HepG2 (cell line): ENCODE data around the gene C1S. TPM values are rescaled to one million over a fixed set of nuclear protein-coding genes. Genes with fewer than 3 reads are reported as not detected.
A peak's percentile ranks its signal among the peaks of the same experiment; 100 is the strongest.

Experiments
- CBFB ChIP-seq: sonication (generic); formaldehyde crosslinking; IDR thresholded peaks from 2 replicates; pipeline ENCODE4 v1.4.0; 2020; ENCODE audit warnings: missing genetic modification reagents
- ERF ChIP-seq: IDR thresholded peaks from 2 replicates; pipeline ENCODE4 v1.6.1; 2018; ENCODE audit warnings: missing biosample characterization, missing genetic modification reagents
- HHEX ChIP-seq: IDR thresholded peaks from 2 replicates; pipeline ENCODE4 v1.6.1; 2016; ENCODE audit warnings: control low read depth
- NR1H2 ChIP-seq: sonication (generic); formaldehyde crosslinking; IDR thresholded peaks from 2 replicates; pipeline ENCODE4 v1.8.1; 2022; ENCODE audit warnings: low read depth, missing genetic modification reagents, borderline replicate concordance
- RBM39 ChIP-seq: fragments of 200-400 bp; formaldehyde crosslinking; IDR thresholded peaks from one replicate; pipeline ENCODE4 v1.6.1; 2018; ENCODE audit warnings: antibody characterized with exemption, mild to moderate bottlenecking, low read depth, low read length; ENCODE audit not compliant: poor library complexity, severe bottlenecking
- U2AF2 ChIP-seq: fragments of 200-400 bp; formaldehyde crosslinking; IDR thresholded peaks from 2 replicates; pipeline ENCODE4 v1.6.1; 2017; ENCODE audit warnings: low read depth, mild to moderate bottlenecking, low read length
- WIZ ChIP-seq: sonication (generic); formaldehyde crosslinking; IDR thresholded peaks from 2 replicates; pipeline ENCODE4 v1.5.1; 2020; ENCODE audit warnings: mild to moderate bottlenecking, missing genetic modification reagents
- ZBTB8A ChIP-seq: sonication (generic); formaldehyde crosslinking; IDR thresholded peaks from 2 replicates; pipeline ENCODE4 v1.4.0; 2020; ENCODE audit warnings: mild to moderate bottlenecking, low read depth, missing genetic modification reagents, borderline replicate concordance
- ZFY ChIP-seq: sonication (generic); formaldehyde crosslinking; IDR thresholded peaks from 2 replicates; pipeline ENCODE4 v1.4.0; 2020; ENCODE audit warnings: missing genetic modification reagents
- ZMAT5 ChIP-seq: sonication (generic); formaldehyde crosslinking; IDR thresholded peaks from 2 replicates; pipeline ENCODE4 v1.5.0; 2020; ENCODE audit warnings: mild to moderate bottlenecking, low read depth, missing genetic modification reagents, borderline replicate concordance
- ZNF121 ChIP-seq: sonication (generic); formaldehyde crosslinking; IDR thresholded peaks from 2 replicates; pipeline ENCODE4 v1.5.0; 2020; ENCODE audit warnings: mild to moderate bottlenecking, missing genetic modification reagents
- ZNF292 ChIP-seq: sonication (generic); formaldehyde crosslinking; IDR thresholded peaks from 2 replicates; pipeline ENCODE4 v1.8.1; 2022; ENCODE audit warnings: mild to moderate bottlenecking, low read depth, missing genetic modification reagents, borderline replicate concordance
- ZNF331 ChIP-seq: sonication (generic); formaldehyde crosslinking; IDR thresholded peaks from 2 replicates; pipeline ENCODE4 v1.4.0; 2020; ENCODE audit warnings: missing genetic modification reagents
- ZNF34 ChIP-seq: sonication (generic); formaldehyde crosslinking; IDR thresholded peaks from 2 replicates; pipeline ENCODE4 v1.4.0; 2020; ENCODE audit warnings: mild to moderate bottlenecking, missing genetic modification reagents, borderline replicate concordance
- ZNF430 ChIP-seq: sonication (generic); formaldehyde crosslinking; IDR thresholded peaks from 2 replicates; pipeline ENCODE4 v1.9.0; 2021; ENCODE audit warnings: mild to moderate bottlenecking, missing genetic modification reagents
- ZNF501 ChIP-seq: sonication (generic); formaldehyde crosslinking; IDR thresholded peaks from 2 replicates; pipeline ENCODE4 v1.5.1; 2020; ENCODE audit warnings: mild to moderate bottlenecking, moderate library complexity, missing genetic modification reagents
- ZNF747 ChIP-seq: sonication (generic); formaldehyde crosslinking; IDR thresholded peaks from 2 replicates; pipeline ENCODE4 v1.8.1; 2023; ENCODE audit warnings: missing genetic modification reagents, mild to moderate bottlenecking, borderline replicate concordance
- ZSCAN5A ChIP-seq: sonication (generic); formaldehyde crosslinking; IDR thresholded peaks from 2 replicates; pipeline ENCODE4 v1.8.0; 2022; ENCODE audit warnings: mild to moderate bottlenecking, missing genetic modification reagents, borderline replicate concordance
- polyA plus RNA-seq, 8 experiments: library from polyadenylated mRNA; depleted of rRNA in 3 of 8; stranded (reverse) in 7 of 8; unstranded in 1 of 8; fragments of >200 nt; fragmentation: Illumina TruSeq in 4 of 8; extraction: Trizol in 4 of 8; gene quantifications; 2 replicates each; pipeline versions ENCODE4 v1.2.1 to v1.2.3, GENCODE V29; 2011 to 2016; ENCODE audit warnings: low read depth in 4 of 8, missing spikeins in 1 of 8, mixed read lengths in 1 of 8; ENCODE audit not compliant: insufficient read depth in 1 of 8
- total RNA-seq, 5 experiments: library from RNA; depleted of rRNA; stranded (reverse); fragments of >200 nt; fragmentation: Illumina TruSeq; extraction: Trizol; gene quantifications; 2 replicates each; pipeline ENCODE4 v1.2.3, GENCODE V29; 2016; ENCODE audit warnings: low read depth in 1 of 5
- TF ChIP-seq, protein P1 (sequence below): sonication (generic); formaldehyde crosslinking; IDR thresholded peaks from 2 replicates; pipeline ENCODE4; 2020; ENCODE audit warnings: missing genetic modification reagents, mild to moderate bottlenecking, borderline replicate concordance
- TF ChIP-seq, protein P2 (sequence below): sonication (generic); formaldehyde crosslinking; IDR thresholded peaks from 2 replicates; pipeline ENCODE4 v1.4.0; 2020; ENCODE audit warnings: missing genetic modification reagents, borderline replicate concordance
- TF ChIP-seq, protein P3 (sequence below): sonication (generic); formaldehyde crosslinking; IDR thresholded peaks from 2 replicates; pipeline ENCODE4 v1.5.1; 2020; ENCODE audit warnings: missing genetic modification reagents, mild to moderate bottlenecking, borderline replicate concordance

Gene C1S
- total and polyA plus RNA-seq, 2 of the 13 experiments (the other 11 are each of a cell fraction or from before 2014, with no cell fraction given), result 14.5 to 18.2 TPM

DNA sequence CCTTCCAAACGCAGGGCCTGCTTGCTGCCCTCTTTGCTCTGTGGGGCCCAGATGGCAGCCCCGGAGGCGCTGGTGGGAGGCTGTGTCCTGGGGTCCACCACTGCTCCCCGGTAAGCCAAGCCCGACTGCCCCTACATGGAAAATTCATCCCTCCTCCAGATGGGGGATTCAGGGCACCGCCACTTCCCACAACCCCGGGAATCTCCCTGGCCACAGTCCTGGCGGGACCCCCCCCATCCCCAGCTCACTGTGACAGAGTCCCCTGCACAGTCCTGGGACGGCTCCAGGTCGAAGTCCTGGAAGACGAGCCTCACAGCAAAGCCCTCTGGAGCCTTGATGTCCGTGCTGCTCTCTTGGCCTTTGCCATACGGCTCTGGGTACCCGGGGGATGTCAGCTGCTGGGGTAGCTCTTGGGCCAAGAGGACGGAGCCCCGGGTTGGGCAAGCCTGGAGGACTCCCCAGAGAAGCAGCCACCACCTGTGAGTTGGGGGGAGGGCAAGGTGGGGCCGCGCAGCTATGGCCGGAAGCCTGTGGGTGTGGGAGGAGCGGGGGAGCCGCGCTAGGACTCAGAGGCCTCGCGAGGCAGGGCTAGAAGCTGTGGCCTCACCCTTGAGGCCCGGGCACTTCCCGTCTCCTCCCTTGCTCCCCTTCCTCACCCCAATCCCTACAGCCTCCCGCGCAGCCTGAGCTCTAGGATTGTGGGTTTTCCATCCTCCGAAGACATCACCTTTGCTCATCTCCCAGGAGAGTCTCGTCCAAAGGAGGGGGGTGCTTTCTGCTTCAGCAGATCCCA lies 47.7 kb downstream of the C1S start (continued):
- 0 out of 2 replicates have a peak, but pooled peaks have one; percentile 46 for TF ChIP-seq ZBTB8A (CRISPR knock-in tag)
- TF ChIP-seq, protein P1, sequence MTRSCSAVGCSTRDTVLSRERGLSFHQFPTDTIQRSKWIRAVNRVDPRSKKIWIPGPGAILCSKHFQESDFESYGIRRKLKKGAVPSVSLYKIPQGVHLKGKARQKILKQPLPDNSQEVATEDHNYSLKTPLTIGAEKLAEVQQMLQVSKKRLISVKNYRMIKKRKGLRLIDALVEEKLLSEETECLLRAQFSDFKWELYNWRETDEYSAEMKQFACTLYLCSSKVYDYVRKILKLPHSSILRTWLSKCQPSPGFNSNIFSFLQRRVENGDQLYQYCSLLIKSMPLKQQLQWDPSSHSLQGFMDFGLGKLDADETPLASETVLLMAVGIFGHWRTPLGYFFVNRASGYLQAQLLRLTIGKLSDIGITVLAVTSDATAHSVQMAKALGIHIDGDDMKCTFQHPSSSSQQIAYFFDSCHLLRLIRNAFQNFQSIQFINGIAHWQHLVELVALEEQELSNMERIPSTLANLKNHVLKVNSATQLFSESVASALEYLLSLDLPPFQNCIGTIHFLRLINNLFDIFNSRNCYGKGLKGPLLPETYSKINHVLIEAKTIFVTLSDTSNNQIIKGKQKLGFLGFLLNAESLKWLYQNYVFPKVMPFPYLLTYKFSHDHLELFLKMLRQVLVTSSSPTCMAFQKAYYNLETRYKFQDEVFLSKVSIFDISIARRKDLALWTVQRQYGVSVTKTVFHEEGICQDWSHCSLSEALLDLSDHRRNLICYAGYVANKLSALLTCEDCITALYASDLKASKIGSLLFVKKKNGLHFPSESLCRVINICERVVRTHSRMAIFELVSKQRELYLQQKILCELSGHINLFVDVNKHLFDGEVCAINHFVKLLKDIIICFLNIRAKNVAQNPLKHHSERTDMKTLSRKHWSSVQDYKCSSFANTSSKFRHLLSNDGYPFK (CRISPR knock-in tag), result peak; percentile 65
- TF ChIP-seq ZNF121 (CRISPR knock-in tag), result peak; percentile 93
- TF ChIP-seq ZNF292 (CRISPR knock-in tag), result peak; percentile 85
- TF ChIP-seq ZNF331 (CRISPR knock-in tag), result peak; percentile 70
- TF ChIP-seq ZNF501 (CRISPR knock-in tag), result 0 out of 2 replicates have a peak, but pooled peaks have one; percentile 50
- 0 out of 2 replicates have a peak, but pooled peaks have one; percentile 52 for TF ChIP-seq CBFB (CRISPR knock-in tag)
- no peak for TF ChIP-seq ZNF34
- TF ChIP-seq HHEX (CRISPR knock-in tag), result no peak
- TF ChIP-seq, protein P2, sequence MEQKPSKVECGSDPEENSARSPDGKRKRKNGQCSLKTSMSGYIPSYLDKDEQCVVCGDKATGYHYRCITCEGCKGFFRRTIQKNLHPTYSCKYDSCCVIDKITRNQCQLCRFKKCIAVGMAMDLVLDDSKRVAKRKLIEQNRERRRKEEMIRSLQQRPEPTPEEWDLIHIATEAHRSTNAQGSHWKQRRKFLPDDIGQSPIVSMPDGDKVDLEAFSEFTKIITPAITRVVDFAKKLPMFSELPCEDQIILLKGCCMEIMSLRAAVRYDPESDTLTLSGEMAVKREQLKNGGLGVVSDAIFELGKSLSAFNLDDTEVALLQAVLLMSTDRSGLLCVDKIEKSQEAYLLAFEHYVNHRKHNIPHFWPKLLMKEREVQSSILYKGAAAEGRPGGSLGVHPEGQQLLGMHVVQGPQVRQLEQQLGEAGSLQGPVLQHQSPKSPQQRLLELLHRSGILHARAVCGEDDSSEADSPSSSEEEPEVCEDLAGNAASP (CRISPR knock-in tag), result no peak; the same call in 1 of the 2 replicates
- TF ChIP-seq, protein P3, sequence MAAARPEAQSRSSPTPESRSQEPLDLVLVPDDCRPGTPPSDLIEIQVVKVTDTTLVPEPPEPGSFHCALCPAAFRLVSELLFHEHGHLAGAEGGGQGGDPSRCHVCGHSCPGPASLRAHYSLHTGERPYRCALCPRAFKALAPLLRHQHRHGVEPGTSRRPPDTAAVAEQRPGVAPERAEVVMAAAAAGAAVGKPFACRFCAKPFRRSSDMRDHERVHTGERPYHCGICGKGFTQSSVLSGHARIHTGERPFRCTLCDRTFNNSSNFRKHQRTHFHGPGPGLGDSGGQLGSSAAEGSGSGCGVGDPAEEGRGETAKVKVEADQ (CRISPR knock-in tag), result peak; percentile 61; the same call in 1 of the 2 replicates
- peak; percentile 70 for TF ChIP-seq ZFY
- no peak for TF ChIP-seq NR1H2
- no peak for TF ChIP-seq RBM39
- TF ChIP-seq ZNF430 (CRISPR knock-in tag), result 0 out of 2 replicates have a peak, but pooled peaks have one; percentile 50
- TF ChIP-seq ZSCAN5A (CRISPR knock-in tag), result peak; percentile 83; the same call in 1 of the 2 replicates
- peak; percentile 64; the same call in 1 of the 2 replicates for TF ChIP-seq WIZ
- TF ChIP-seq ZNF747 (CRISPR knock-in tag), result no peak
- no peak for TF ChIP-seq ZMAT5 (CRISPR knock-in tag)
- TF ChIP-seq U2AF2, result peak; percentile 66; the same call in 1 of the 2 replicates
- peak; percentile 53; the same call in 1 of the 2 replicates for TF ChIP-seq ERF (CRISPR knock-in tag)
